Measurements from ENCODE around the gene TUBG1.
"Not testable (repeated sequence)": the region's sequence is repeated elsewhere in the genome, so short reads cannot be mapped to it uniquely, and the experiment has no call there.

The TUBG1 gene

GRCh38 chr17:42579794-42580551 is 29.5 kb upstream of the TUBG1 start:
- DNase-seq (ENCODE audit: low spot score), result no peak

GRCh38 chr17:42581744-42582270 is 27.7 kb upstream of the TUBG1 start:
- no peak for DNase-seq (ENCODE audit: low spot score)

GRCh38 chr17:42584880-42585279 is 24.6 kb upstream of the TUBG1 start:
- no peak for DNase-seq (ENCODE audit: low spot score)

- no peak for DNase-seq (ENCODE audit: low spot score)
These were observed 24.1 kb upstream of the TUBG1 start for GRCh38 chr17:42585353-42585752.

GRCh38 chr17:42586514-42587230 is 22.8 kb upstream of the TUBG1 start:
- DNase-seq (ENCODE audit: low spot score), result no peak

- DNase-seq (ENCODE audit: low spot score), result no peak
These were observed 18.6 kb upstream of the TUBG1 start for GRCh38 chr17:42590886-42591285.

- DNase-seq (ENCODE audit: low spot score), result no peak
These were observed 18.1 kb upstream of the TUBG1 start for GRCh38 chr17:42591411-42591810.

- DNase-seq (ENCODE audit: low spot score), result no peak
These were observed 13.1 kb upstream of the TUBG1 start for GRCh38 chr17:42596386-42596785.

- no peak for DNase-seq (ENCODE audit: low spot score)
These were observed 10.6 kb upstream of the TUBG1 start for GRCh38 chr17:42598905-42599304.

GRCh38 chr17:42603318-42603717 is 6.2 kb upstream of the TUBG1 start:
- DNase-seq (ENCODE audit: low spot score), result no peak

- no peak for DNase-seq (ENCODE audit: low spot score)
These were observed 1.7 kb upstream of the TUBG1 start for GRCh38 chr17:42607769-42608168.

GRCh38 chr17:42608305-42609181 is 940 bp upstream of the TUBG1 start:
- DNase-seq (ENCODE audit: low spot score), result no peak

- not testable (repeated sequence) for DNase-seq (ENCODE audit: low spot score)
These were observed 625 bp downstream of the TUBG1 start for GRCh38 chr17:42609814-42610801.

GRCh38 chr17:42612013-42612412 is 2.5 kb downstream of the TUBG1 start:
- no peak for DNase-seq (ENCODE audit: low spot score)

GRCh38 chr17:42613699-42614295 is 4.3 kb downstream of the TUBG1 start:
- no peak for DNase-seq (ENCODE audit: low spot score)

- peak; percentile 59 for DNase-seq (ENCODE audit: low spot score)
These were observed 8.5 kb downstream of the TUBG1 start for GRCh38 chr17:42617956-42618431.

- peak; percentile 72 for DNase-seq (ENCODE audit: low spot score)
These were observed 9.1 kb downstream of the TUBG1 start for GRCh38 chr17:42618442-42619150.

GRCh38 chr17:42621987-42622386 is 12.5 kb downstream of the TUBG1 start:
- DNase-seq (ENCODE audit: low spot score), result not testable (repeated sequence)

GRCh38 chr17:42623271-42623670 is 13.8 kb downstream of the TUBG1 start:
- DNase-seq (ENCODE audit: low spot score), result no peak
